H1 (cell line): Measurements from ENCODE around the gene STIM1. TPM values are rescaled to one million over a fixed set of nuclear protein-coding genes. Genes with fewer than 3 reads are reported as not detected.

ENCODE experiments used
- BCL11A ChIP-seq, 2 experiments: IDR thresholded peaks; one replicate each; pipeline ENCODE4 v1.6.1; 2011; ENCODE audit warnings: low read depth in 2 of 2, low read length in 2 of 2, mild to moderate bottlenecking in 2 of 2
- CBX8 ChIP-seq: fragments of 300-800, 300-1000 bp; sonication (generic); IDR thresholded peaks from 2 replicates; pipeline ENCODE4 v1.7.1; 2016; ENCODE audit warnings: low read depth, low read length, borderline replicate concordance
- EZH2 ChIP-seq: fragments of 200-600 bp; sonication (generic); IDR thresholded peaks from 2 replicates; pipeline ENCODE4 v1.7.1; 2012; ENCODE audit warnings: low read depth, mild to moderate bottlenecking, moderate library complexity, low read length, inconsistent platforms; ENCODE audit not compliant: severe bottlenecking
- FOSL1 ChIP-seq: IDR thresholded peaks from 2 replicates; pipeline ENCODE4 v1.6.1; 2011; ENCODE audit warnings: mild to moderate bottlenecking, low read depth, low read length, moderate library complexity; ENCODE audit not compliant: insufficient read depth
- GABPA ChIP-seq: IDR thresholded peaks from 2 replicates; pipeline ENCODE4 v1.6.1; 2011; ENCODE audit warnings: mild to moderate bottlenecking, low read length, moderate library complexity, borderline replicate concordance; ENCODE audit not compliant: insufficient read depth
- GTF2F1 ChIP-seq: IDR thresholded peaks from 2 replicates; pipeline ENCODE4 v1.6.1; 2012; ENCODE audit warnings: low read depth, low read length, improper control_type of control experiment, borderline replicate concordance
- HDAC2 ChIP-seq, 2 experiments: fragments of 300-600 bp in 1 of 2; sonication (generic) in 1 of 2; IDR thresholded peaks; 2 replicates each; pipeline ENCODE4 v1.6.1; 2011 to 2012; ENCODE audit warnings: low read depth in 2 of 2, low read length in 2 of 2, mild to moderate bottlenecking in 2 of 2, moderate library complexity in 2 of 2, borderline replicate concordance in 1 of 2, inconsistent platforms in 1 of 2
- KDM4A ChIP-seq: IDR thresholded peaks from one replicate; pipeline ENCODE4 v1.7.1; 2012; ENCODE audit warnings: low read depth, mild to moderate bottlenecking, moderate library complexity, low read length, inconsistent platforms; ENCODE audit not compliant: severe bottlenecking
- MAFK ChIP-seq: IDR thresholded peaks from 2 replicates; pipeline ENCODE4 v1.6.1; 2012; ENCODE audit warnings: low read depth, mild to moderate bottlenecking, improper control_type of control experiment, low read length
- SP4 ChIP-seq: IDR thresholded peaks from 2 replicates; pipeline ENCODE4 v1.6.1; 2012; ENCODE audit warnings: low read length, inconsistent platforms
- SRF ChIP-seq: IDR thresholded peaks from 2 replicates; pipeline ENCODE4 v1.6.1; 2011; ENCODE audit warnings: mild to moderate bottlenecking, low read depth, low read length, moderate library complexity
- SUZ12 ChIP-seq: fragments of 200-600 bp; sonication (generic); IDR thresholded peaks from 2 replicates; pipeline ENCODE4 v1.6.1; 2012; ENCODE audit warnings: mild to moderate bottlenecking, inconsistent platforms, low read length, moderate library complexity, mixed read lengths
- TAF1 ChIP-seq: IDR thresholded peaks from 2 replicates; pipeline ENCODE4 v1.6.1; 2011; ENCODE audit warnings: mild to moderate bottlenecking, low read depth, low read length
- TAF7 ChIP-seq: optimal IDR thresholded peaks from 2 replicates; pipeline ENCODE3; 2011; ENCODE audit warnings: low read depth, mild to moderate bottlenecking, inconsistent platforms, low read length, moderate library complexity, borderline replicate concordance
- TBP ChIP-seq: IDR thresholded peaks from 2 replicates; pipeline ENCODE4 v1.6.1; 2011; ENCODE audit warnings: low read depth, low read length, improper control_type of control experiment
- TEAD4 ChIP-seq: IDR thresholded peaks from 2 replicates; pipeline ENCODE4 v1.6.1; 2012; ENCODE audit warnings: low read depth, low read length, inconsistent platforms, mixed read lengths
- polyA plus RNA-seq, 7 experiments: library from polyadenylated mRNA; depleted of rRNA in 3 of 7; stranded (reverse) in 5 of 7; unstranded in 2 of 7; fragments of >200 nt in 5 of 7; fragments of 200-250 nt in 2 of 7; gene quantifications; 1 replicate in 5 of 7; 2 replicates in 1 of 7; 4 replicates in 1 of 7; pipeline versions ENCODE4 v1.2.1 to v1.2.3, GENCODE V29; 2011 to 2013; ENCODE audit warnings: missing spikeins in 2 of 7, mixed read lengths in 2 of 7
- total RNA-seq: library from RNA; stranded (reverse); fragmentation: NEBNext Ultra II Directional; extraction: Animal tissue kit (Norgen Biotek cat#: 25700); gene quantifications from 2 replicates; pipeline ENCODE4 v1.2.1, GENCODE V29; 2021
- TF ChIP-seq, protein P1 (sequence below): IDR thresholded peaks from 2 replicates; pipeline ENCODE4 v1.6.1; 2012; ENCODE audit warnings: low read length, inconsistent platforms
- TF ChIP-seq, protein P2 (sequence below), 3 experiments: IDR thresholded peaks; 1 replicate in 2 of 3; 2 replicates in 1 of 3; pipeline versions ENCODE4 v1.5.1 to v1.6.1; 2011; ENCODE audit warnings: low read length in 3 of 3, mild to moderate bottlenecking in 3 of 3, inconsistent platforms in 2 of 3, low read depth in 1 of 3, moderate library complexity in 1 of 3; ENCODE audit not compliant: insufficient read depth in 1 of 3; ENCODE audit errors: control extremely low read depth in 1 of 3

The STIM1 gene
- total and polyA plus RNA-seq, 2 of the 8 experiments (the other 6 are each of a cell fraction or from before 2014, with no cell fraction given), result 11.1 to 12.2 TPM

DNA sequence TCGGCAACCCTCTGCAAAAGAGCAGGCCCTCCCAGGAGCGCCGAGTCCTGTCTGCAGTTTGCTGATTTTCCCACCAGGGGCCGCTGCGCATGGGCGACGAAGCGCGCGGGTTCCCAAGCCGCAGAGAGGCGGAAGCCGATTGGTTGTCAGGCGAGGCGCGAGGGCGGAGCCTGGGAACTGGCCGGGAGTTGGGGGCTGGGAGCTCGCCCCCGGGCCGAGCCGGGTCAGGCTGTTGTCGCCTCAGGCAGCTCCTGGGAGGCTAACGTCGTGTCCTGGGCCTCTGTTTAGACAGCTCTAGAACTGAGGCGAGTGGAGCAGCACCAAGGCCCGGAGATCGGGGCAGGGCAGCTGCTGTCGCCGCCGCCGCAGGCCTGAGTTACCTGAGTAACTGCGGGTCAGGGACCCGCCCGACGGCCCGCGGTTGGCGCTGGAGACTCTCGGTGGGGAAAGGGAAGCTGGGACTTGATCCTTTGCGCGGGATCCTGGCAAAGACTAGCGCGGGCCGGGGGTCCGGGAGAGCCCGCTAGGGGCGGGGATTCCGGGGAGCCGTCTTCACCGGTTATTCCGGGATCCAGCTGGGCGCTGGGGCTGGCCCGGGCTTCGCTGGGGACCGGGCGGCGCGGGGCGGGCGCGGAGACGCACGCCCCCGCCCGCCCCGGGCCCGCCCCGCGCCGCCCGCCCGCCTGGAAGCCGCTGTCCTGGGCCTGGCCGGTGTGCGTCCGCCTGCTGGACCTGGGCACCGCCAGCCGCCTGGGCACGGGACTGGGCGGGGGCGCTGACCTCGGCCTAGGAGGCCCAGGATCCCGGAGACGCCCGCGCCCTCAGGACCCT lies at the start of gene STIM1 (continued):
- TF ChIP-seq EZH2 (no peak), CBX8 (no peak), GABPA (no peak), HDAC2 (IDR thresholded peaks at IDR 0.05; ENCODE audit: borderline replicate concordance in 1 of 2, low read depth in 2 of 2, low read length in 2 of 2) (peak in 1 of 2 experiments; percentile 74; a peak in 1 of 4 replicates), MAFK (no peak), SP4 (peak; percentile 88; the same call in 1 of the 2 replicates), GTF2F1 (no peak), TEAD4 (no peak), TAF1 (peak; percentile 31; the same call in 1 of the 2 replicates), SRF (no peak), KDM4A (peak; percentile 39), FOSL1 (no peak), TBP (peak; percentile 28; the same call in 1 of the 2 replicates), TAF7 (peak; percentile 9), SUZ12 (no peak), BCL11A (IDR thresholded peaks at IDR 0.05; ENCODE audit: low read depth in 2 of 2, low read length in 2 of 2) (no peak)
- TF ChIP-seq, protein P1, sequence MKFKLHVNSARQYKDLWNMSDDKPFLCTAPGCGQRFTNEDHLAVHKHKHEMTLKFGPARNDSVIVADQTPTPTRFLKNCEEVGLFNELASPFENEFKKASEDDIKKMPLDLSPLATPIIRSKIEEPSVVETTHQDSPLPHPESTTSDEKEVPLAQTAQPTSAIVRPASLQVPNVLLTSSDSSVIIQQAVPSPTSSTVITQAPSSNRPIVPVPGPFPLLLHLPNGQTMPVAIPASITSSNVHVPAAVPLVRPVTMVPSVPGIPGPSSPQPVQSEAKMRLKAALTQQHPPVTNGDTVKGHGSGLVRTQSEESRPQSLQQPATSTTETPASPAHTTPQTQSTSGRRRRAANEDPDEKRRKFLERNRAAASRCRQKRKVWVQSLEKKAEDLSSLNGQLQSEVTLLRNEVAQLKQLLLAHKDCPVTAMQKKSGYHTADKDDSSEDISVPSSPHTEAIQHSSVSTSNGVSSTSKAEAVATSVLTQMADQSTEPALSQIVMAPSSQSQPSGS, result no peak
- TF ChIP-seq, protein P2, sequence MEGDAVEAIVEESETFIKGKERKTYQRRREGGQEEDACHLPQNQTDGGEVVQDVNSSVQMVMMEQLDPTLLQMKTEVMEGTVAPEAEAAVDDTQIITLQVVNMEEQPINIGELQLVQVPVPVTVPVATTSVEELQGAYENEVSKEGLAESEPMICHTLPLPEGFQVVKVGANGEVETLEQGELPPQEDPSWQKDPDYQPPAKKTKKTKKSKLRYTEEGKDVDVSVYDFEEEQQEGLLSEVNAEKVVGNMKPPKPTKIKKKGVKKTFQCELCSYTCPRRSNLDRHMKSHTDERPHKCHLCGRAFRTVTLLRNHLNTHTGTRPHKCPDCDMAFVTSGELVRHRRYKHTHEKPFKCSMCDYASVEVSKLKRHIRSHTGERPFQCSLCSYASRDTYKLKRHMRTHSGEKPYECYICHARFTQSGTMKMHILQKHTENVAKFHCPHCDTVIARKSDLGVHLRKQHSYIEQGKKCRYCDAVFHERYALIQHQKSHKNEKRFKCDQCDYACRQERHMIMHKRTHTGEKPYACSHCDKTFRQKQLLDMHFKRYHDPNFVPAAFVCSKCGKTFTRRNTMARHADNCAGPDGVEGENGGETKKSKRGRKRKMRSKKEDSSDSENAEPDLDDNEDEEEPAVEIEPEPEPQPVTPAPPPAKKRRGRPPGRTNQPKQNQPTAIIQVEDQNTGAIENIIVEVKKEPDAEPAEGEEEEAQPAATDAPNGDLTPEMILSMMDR (IDR thresholded peaks at IDR 0.05; ENCODE audit: control extremely low read depth in 1 of 3, insufficient read depth in 1 of 3, low read depth in 1 of 3, low read length in 3 of 3), result peak; percentile 84 to 90 (median 90)
